Lung (tissue), 12 donors: ENCODE results near the gene DRGX. TPM values are rescaled to one million over a fixed set of nuclear protein-coding genes. Genes with fewer than 3 reads are reported as not detected.

Source experiments
- ATAC-seq: fragments of 200-7000 bp; cut with Tn5 transposase; one replicate; pipeline ENCODE4 v1.9.1; 2020; ENCODE audit warnings: moderate number of reproducible peaks; ENCODE audit not compliant: insufficient read depth, low FRiP score
- DNase-seq, 3 donors: peaks; one replicate each; pipeline ENCODE4 v3.0.0-alpha.2; 2013 to 2017
- H3K27ac ChIP-seq, 2 donors: one replicate each; pipeline ENCODE4 v1.5.1; 2013; ENCODE audit warnings: mild to moderate bottlenecking in 2 of 2, moderate library complexity in 2 of 2, control low read depth in 1 of 2, inconsistent platforms in 1 of 2, low read depth in 1 of 2, low read length in 1 of 2
- H3K27me3 ChIP-seq, 3 donors: one replicate each; pipeline ENCODE4 v1.5.1; 2013; ENCODE audit warnings: low read length in 2 of 3; ENCODE audit not compliant: control insufficient read depth in 3 of 3, insufficient read depth in 3 of 3
- H3K36me3 ChIP-seq, 4 donors: one replicate each; pipeline ENCODE4 v1.5.1; 2013; ENCODE audit warnings: low read length in 4 of 4, mild to moderate bottlenecking in 1 of 4, moderate library complexity in 1 of 4; ENCODE audit not compliant: control insufficient read depth in 4 of 4, insufficient read depth in 4 of 4
- H3K4me1 ChIP-seq, 5 donors: one replicate each; pipeline ENCODE4 v1.5.1; 2013; ENCODE audit warnings: low read length in 5 of 5, mild to moderate bottlenecking in 2 of 5, moderate library complexity in 1 of 5; ENCODE audit not compliant: control insufficient read depth in 5 of 5, insufficient read depth in 5 of 5
- H3K4me3 ChIP-seq: one replicate; pipeline ENCODE4 v1.5.1; 2013; ENCODE audit warnings: mild to moderate bottlenecking, control low read depth, moderate library complexity
- H3K9ac ChIP-seq, 2 donors: one replicate each; pipeline ENCODE4 v1.5.1; 2013; ENCODE audit warnings: low read length in 2 of 2, control low read depth in 1 of 2; ENCODE audit not compliant: insufficient read depth in 1 of 2
- H3K9me3 ChIP-seq, 4 donors: one replicate each; pipeline ENCODE4 v1.5.1; 2013; ENCODE audit warnings: low read length in 3 of 4, mild to moderate bottlenecking in 1 of 4, moderate library complexity in 1 of 4; ENCODE audit not compliant: control insufficient read depth in 4 of 4, insufficient read depth in 3 of 4
- CTCF ChIP-seq: IDR thresholded peaks from 2 replicates; pipeline ENCODE4 v1.5.1; 2012; ENCODE audit warnings: mild to moderate bottlenecking; ENCODE audit errors: control extremely low read depth, extremely low read depth
- WGBS, 2 donors: extraction: QIAGEN DNeasy Blood & Tissue Kit; methylation state at CpG; one replicate each; pipeline ENCODE4 v1.1.7; 2013; 5-methylcytosine and 5-hydroxymethylcytosine counted together
- polyA plus RNA-seq, 2 donors: library from polyadenylated mRNA; stranded (reverse); fragments of 200-250 nt; gene quantifications; one replicate each; pipeline ENCODE4 v1.2.1, GENCODE V29; 2013
- total RNA-seq, 2 donors: library from RNA; depleted of rRNA in 1 of 2; stranded (reverse); fragments of >200 nt in 1 of 2; gene quantifications; one replicate each; pipeline ENCODE4 v1.2.1, GENCODE V29; 2014 to 2021
- donor health status: control.
- donor health status: control.
- donor health status: Bipolar disorder and iron deficiency.
- donor health status: healthy.
- donor health status: DM: yes; HTN: yes; CAD: no.

DRGX gene
- total and polyA plus RNA-seq, 4 donors, result 0.10 TPM; not detected in 3

GRCh38 chr10:49379596-49380410, 16.1 kb downstream of the DRGX start:
- Histone ChIP-seq H3K9ac (no peak overlapping the region), H3K4me3 (no peak overlapping the region), H3K4me1 (no peaks in the 10 kb centered on the region), H3K27me3 (peaks cover 0 to 14% (median 7%) of the 10 kb centered on the region in 3 donors), H3K27ac (no peak overlapping the region), H3K9me3 (no peaks in the 10 kb centered on the region), H3K36me3 (no peaks in the 10 kb centered on the region)
- no peak for TF ChIP-seq CTCF
- DNase-seq (no peak), ATAC-seq (no peak)
- 69 to 79% methylated on average over 13 of the region's 13 CpGs for WGBS, 2 donors

- H3K9me3 ChIP-seq, result no peaks in the 10 kb centered on the region
- no peak overlapping the region for H3K4me3 ChIP-seq
- H3K9ac ChIP-seq, result no peak overlapping the region
- H3K36me3 ChIP-seq, result no peaks in the 10 kb centered on the region
- 72 to 75% methylated on average over 4 of the region's 4 CpGs for WGBS, 2 donors
- ATAC-seq, result no peak
- DNase-seq, result no peak
- no peak overlapping the region for H3K27ac ChIP-seq
- no peaks in the 10 kb centered on the region for H3K4me1 ChIP-seq
- H3K27me3 ChIP-seq, result peaks cover 0 to 20% (median 7%) of the 10 kb centered on the region in 3 donors
- no peak for TF ChIP-seq CTCF
Observed at GRCh38 chr10:49377256-49377655, 18.6 kb downstream of the DRGX start.

- WGBS, 2 donors, result 82 to 91% methylated on average over 3 of the region's 3 CpGs
- H3K9me3 ChIP-seq, result no peaks in the 10 kb centered on the region
- no peak overlapping the region for H3K4me3 ChIP-seq
- TF ChIP-seq CTCF, result no peak
- DNase-seq, result no peak
- no peak overlapping the region for H3K9ac ChIP-seq
- H3K4me1 ChIP-seq, result no peaks in the 10 kb centered on the region
- H3K27ac ChIP-seq, result no peak overlapping the region
- ATAC-seq, result no peak
- peaks cover 0 to 20% (median 7%) of the 10 kb centered on the region in 3 donors for H3K27me3 ChIP-seq
- no peaks in the 10 kb centered on the region for H3K36me3 ChIP-seq
Observed at GRCh38 chr10:49375611-49376010, 20.3 kb downstream of the DRGX start.

GRCh38 chr10:49374740-49375139, 21.1 kb downstream of the DRGX start:
- no peak for DNase-seq
- Histone ChIP-seq H3K27me3 (peaks cover 0 to 15% (median 7%) of the 10 kb centered on the region in 3 donors), H3K4me1 (no peaks in the 10 kb centered on the region), H3K27ac (no peak overlapping the region), H3K4me3 (no peak overlapping the region), H3K36me3 (no peaks in the 10 kb centered on the region), H3K9me3 (no peaks in the 10 kb centered on the region), H3K9ac (no peak overlapping the region)
- TF ChIP-seq CTCF, result no peak
- 77 to 90% methylated on average over 5 of the region's 5 CpGs for WGBS, 2 donors
- ATAC-seq, result no peak
